ENCODE measurements around the gene LGR4. TPM values are rescaled to one million over a fixed set of nuclear protein-coding genes. Genes with fewer than 3 reads are reported as not detected.

The LGR4 gene
- total and polyA plus RNA-seq, 2 donors (not counting 1 experiment from before 2014, with no cell fraction given): 0.92 to 3.3 TPM

GRCh38 chr11:27410272-27410671, 62.3 kb downstream of the LGR4 start:
- H3K4me3 Mint-ChIP-seq: no peak overlapping the region

GRCh38 chr11:27409742-27410141, 62.8 kb downstream of the LGR4 start:
- H3K4me3 ChIP-seq (ENCODE audit: control extremely low read depth in 1 of 5, extremely low read depth in 1 of 5, insufficient read depth in 1 of 5, low read depth in 2 of 5, low read length in 4 of 5): no peak overlapping the region
- H3K36me3 ChIP-seq (replicated peaks in 1 of 2; ENCODE audit: control extremely low read depth in 1 of 2, control insufficient read depth in 1 of 2, extremely low read depth in 1 of 2, insufficient read depth in 2 of 2, low read length in 1 of 2): no peaks in the 10 kb centered on the region
- intact Hi-C loops (cut with micrococcal nuclease): no loop called here
- H3K4me1 ChIP-seq (ENCODE audit: control insufficient read depth in 2 of 2, insufficient read depth in 2 of 2, low read length in 2 of 2): no peaks in the 10 kb centered on the region
- no peak overlapping the region for H3K4me2 ChIP-seq (replicated peaks; ENCODE audit: low read depth, low read length, poor library complexity, severe bottlenecking)
- H3K9me3 ChIP-seq (ENCODE audit: control extremely low read depth in 1 of 3, control insufficient read depth in 2 of 3, insufficient read depth in 1 of 3, low read length in 2 of 3): no peaks in the 10 kb centered on the region
- H2AFZ ChIP-seq (ENCODE audit: insufficient read depth, low read depth, low read length, poor library complexity, severe bottlenecking): no peak overlapping the region
- H3K27me3 ChIP-seq (replicated peaks in 1 of 4; ENCODE audit: control extremely low read depth in 1 of 4, control insufficient read depth in 3 of 4, insufficient read depth in 4 of 4, low read length in 3 of 4): no peaks in the 10 kb centered on the region
- H3K4me1 Mint-ChIP-seq: no peaks in the 10 kb centered on the region
- POLR2A ChIA-PET: no interaction called here
- H3K9ac ChIP-seq (ENCODE audit: low read length): no peak overlapping the region
- WGBS (ENCODE audit: insufficient coverage): 67% methylated on average over 1 of the region's 2 CpGs
- H4K20me1 ChIP-seq (ENCODE audit: control insufficient read depth, insufficient read depth, low read length, poor library complexity, severe bottlenecking): no peaks in the 10 kb centered on the region
- no peak overlapping the region for H3K4me3 Mint-ChIP-seq
- TF ChIP-seq EZH2 (IDR thresholded peaks at IDR 0.05; ENCODE audit: borderline replicate concordance, insufficient read depth, low read depth, low read length, poor library complexity, severe bottlenecking) (no peak), CTCF (IDR thresholded peaks at IDR 0.05) (no peak)
- CTCF ChIA-PET: no interaction called here
- H3K27ac Mint-ChIP-seq: no peak overlapping the region
- no peaks in the 10 kb centered on the region for H3K9me3 Mint-ChIP-seq (ENCODE audit: insufficient read depth)
- H3K27ac ChIP-seq (ENCODE audit: low read length in 2 of 2): no peak overlapping the region
- ATAC-seq (ENCODE audit: low read depth) (no peak), DNase-seq (no peak)
- peaks cover 4% of the 10 kb centered on the region for H3K27me3 Mint-ChIP-seq
- H3K79me2 ChIP-seq (ENCODE audit: control insufficient read depth, insufficient read depth, low read length): no peaks in the 10 kb centered on the region

More at GRCh38 chr11:27410272-27410671, 62.3 kb downstream of the LGR4 start:
- H3K27me3 Mint-ChIP-seq: peaks cover 4% of the 10 kb centered on the region
- H4K20me1 ChIP-seq (ENCODE audit: control insufficient read depth, insufficient read depth, low read length, poor library complexity, severe bottlenecking): no peaks in the 10 kb centered on the region
- no peaks in the 10 kb centered on the region for H3K9me3 Mint-ChIP-seq (ENCODE audit: insufficient read depth)
- H3K36me3 ChIP-seq (replicated peaks in 1 of 2; ENCODE audit: control extremely low read depth in 1 of 2, control insufficient read depth in 1 of 2, extremely low read depth in 1 of 2, insufficient read depth in 2 of 2, low read length in 1 of 2): no peaks in the 10 kb centered on the region
- intact Hi-C loops (cut with micrococcal nuclease): no loop called here
- no peak overlapping the region for H3K9ac ChIP-seq (ENCODE audit: low read length)
- POLR2A ChIA-PET: no interaction called here
- DNase-seq (no peak), ATAC-seq (ENCODE audit: low read depth) (no peak)
- TF ChIP-seq CTCF (IDR thresholded peaks at IDR 0.05): no peak
- no peak for TF ChIP-seq EZH2 (IDR thresholded peaks at IDR 0.05; ENCODE audit: borderline replicate concordance, insufficient read depth, low read depth, low read length, poor library complexity, severe bottlenecking)
- no peak overlapping the region for H3K27ac ChIP-seq (ENCODE audit: low read length in 2 of 2)
- CTCF ChIA-PET: no interaction called here
- no peaks in the 10 kb centered on the region for H3K79me2 ChIP-seq (ENCODE audit: control insufficient read depth, insufficient read depth, low read length)
- no peaks in the 10 kb centered on the region for H3K4me1 Mint-ChIP-seq
- no peaks in the 10 kb centered on the region for H3K9me3 ChIP-seq (ENCODE audit: control extremely low read depth in 1 of 3, control insufficient read depth in 2 of 3, insufficient read depth in 1 of 3, low read length in 2 of 3)
- H3K27ac Mint-ChIP-seq: no peak overlapping the region
- H3K4me3 ChIP-seq (ENCODE audit: control extremely low read depth in 1 of 5, extremely low read depth in 1 of 5, insufficient read depth in 1 of 5, low read depth in 2 of 5, low read length in 4 of 5): no peak overlapping the region
- no CpG with 5 or more reads among the region's 1 CpG for WGBS (ENCODE audit: insufficient coverage)
- H2AFZ ChIP-seq (ENCODE audit: insufficient read depth, low read depth, low read length, poor library complexity, severe bottlenecking): no peak overlapping the region
- no peaks in the 10 kb centered on the region for H3K4me1 ChIP-seq (ENCODE audit: control insufficient read depth in 2 of 2, insufficient read depth in 2 of 2, low read length in 2 of 2)
- H3K4me2 ChIP-seq (replicated peaks; ENCODE audit: low read depth, low read length, poor library complexity, severe bottlenecking): no peak overlapping the region
- no peaks in the 10 kb centered on the region for H3K27me3 ChIP-seq (replicated peaks in 1 of 4; ENCODE audit: control extremely low read depth in 1 of 4, control insufficient read depth in 3 of 4, insufficient read depth in 4 of 4, low read length in 3 of 4)
